GM19438 (cell line): Measurements from ENCODE around the gene DENND1B.

Source experiments
- ATAC-seq: cut with Tn5 transposase; IDR thresholded peaks from one replicate; pipeline ENCODE4 v1.9.1; 2021; ENCODE audit warnings: low read depth; ENCODE audit not compliant: unreplicated experiment

DENND1B gene

GRCh38 chr1:197775282-197776262 is at the start of gene DENND1B:
Gene DENND1B, minus strand, starts transcription at chr1:197775480. Its CDS starts 325 bp downstream, at chr1:197775155.
- peak; percentile 84 for ATAC-seq

DNA sequence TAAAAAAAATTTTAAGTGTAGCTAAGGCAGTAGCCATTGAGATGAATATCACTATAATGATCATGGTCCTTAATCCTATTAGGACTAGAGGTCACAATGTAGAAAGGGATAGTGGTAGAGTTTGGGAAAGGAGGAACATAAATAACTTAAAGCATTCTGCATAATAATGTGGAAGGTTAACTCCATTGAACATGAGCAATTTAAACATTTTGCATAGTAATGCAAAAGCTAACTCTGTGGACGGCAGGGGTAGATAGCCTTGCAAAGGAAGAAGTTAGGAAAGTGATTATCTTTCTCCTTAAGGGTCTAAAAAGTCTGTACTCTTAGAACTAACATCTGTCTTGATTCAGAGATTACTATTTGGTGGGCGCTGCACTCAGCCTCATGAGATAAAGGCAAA is 39.0 kb upstream of the DENND1B start:
- ATAC-seq: no peak

- ATAC-seq: no peak
These were observed 38.5 kb upstream of the DENND1B start for GRCh38 chr1:197813741-197814140.

DNA sequence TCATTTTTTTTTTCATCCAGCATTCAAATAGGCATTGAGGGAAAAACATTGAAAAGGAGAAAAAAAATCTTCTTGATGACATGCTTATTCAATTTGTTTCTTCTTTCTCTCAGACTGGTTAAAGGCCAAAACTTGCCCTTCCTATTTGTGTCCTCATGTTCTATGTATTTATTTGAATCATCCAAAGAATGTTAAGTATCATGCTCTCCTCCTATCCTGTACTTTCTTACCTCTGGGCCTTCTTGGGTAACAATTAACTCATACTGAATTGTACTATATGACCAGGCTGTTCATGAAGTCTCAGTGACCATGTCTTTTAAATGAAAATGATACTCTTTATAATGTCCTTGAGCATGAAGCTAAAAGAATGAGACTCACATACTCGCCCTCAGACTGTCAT is 36.5 kb upstream of the DENND1B start:
- ATAC-seq: no peak

GRCh38 chr1:197810812-197811211 is 35.5 kb upstream of the DENND1B start:
- ATAC-seq: no peak

DNA sequence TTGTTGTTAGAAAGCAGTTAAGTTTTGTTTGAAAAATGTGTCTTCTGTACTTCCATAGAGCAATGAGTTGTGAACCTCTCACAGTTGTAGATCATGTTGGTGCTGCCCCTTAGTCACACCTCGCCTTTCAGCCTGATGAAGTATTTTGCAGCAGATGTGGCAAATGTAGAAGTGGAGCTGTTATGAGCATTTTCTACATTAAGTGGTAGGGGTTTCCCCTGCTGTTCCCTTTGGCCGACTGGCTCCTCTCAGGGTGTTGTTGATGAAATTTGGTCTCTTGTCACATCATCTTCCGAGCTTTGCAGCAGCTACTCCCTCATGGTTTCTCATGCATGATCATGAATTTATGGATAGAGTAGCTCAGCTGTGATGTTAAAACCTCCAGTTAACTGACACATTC is 33.6 kb upstream of the DENND1B start:
- no peak for ATAC-seq

GRCh38 chr1:197807739-197808453 is 32.6 kb upstream of the DENND1B start:
- no peak for ATAC-seq

GRCh38 chr1:197807216-197807615 is 31.9 kb upstream of the DENND1B start:
- ATAC-seq: no peak

GRCh38 chr1:197806718-197807117 is 31.4 kb upstream of the DENND1B start:
- no peak for ATAC-seq

DNA sequence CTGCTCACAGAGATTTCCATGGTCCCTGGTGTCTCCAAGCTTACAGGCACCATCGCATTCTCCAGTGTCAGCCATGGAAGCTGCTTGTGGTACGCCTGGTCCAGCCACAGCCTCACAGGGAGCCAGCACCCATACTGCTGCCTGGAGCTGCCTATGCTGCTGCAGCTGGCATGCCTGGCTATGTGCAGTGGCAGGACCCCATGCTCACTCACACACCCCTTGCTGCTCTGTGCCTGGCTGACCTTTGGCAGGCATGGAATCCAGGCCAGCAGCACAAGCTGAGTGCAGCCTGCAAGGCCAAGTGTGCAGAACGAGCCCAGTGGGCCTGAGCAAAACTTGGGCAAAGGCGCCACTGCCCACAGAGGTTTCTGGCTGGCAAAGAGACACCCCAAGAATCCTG is 26.4 kb upstream of the DENND1B start:
- ATAC-seq: no peak

DNA sequence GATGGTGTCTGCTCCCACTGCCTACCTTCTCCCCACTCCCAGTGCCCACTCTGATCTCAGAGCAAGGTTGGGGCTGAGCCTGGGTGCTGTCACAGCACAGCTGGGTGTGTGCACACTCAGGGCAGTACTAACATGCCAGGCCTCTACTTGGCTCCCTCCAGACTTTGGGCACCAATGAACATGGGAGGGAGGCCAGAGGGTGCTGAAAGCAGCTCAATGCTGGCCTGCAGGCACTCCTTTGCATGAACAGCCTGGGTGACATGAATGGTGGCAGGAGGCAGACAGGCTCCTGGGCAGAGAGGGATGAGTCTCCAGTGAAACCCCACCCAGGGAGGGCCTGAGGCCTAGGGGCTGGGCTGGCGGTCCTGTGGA is 25.8 kb upstream of the DENND1B start:
- ATAC-seq: no peak

DNA sequence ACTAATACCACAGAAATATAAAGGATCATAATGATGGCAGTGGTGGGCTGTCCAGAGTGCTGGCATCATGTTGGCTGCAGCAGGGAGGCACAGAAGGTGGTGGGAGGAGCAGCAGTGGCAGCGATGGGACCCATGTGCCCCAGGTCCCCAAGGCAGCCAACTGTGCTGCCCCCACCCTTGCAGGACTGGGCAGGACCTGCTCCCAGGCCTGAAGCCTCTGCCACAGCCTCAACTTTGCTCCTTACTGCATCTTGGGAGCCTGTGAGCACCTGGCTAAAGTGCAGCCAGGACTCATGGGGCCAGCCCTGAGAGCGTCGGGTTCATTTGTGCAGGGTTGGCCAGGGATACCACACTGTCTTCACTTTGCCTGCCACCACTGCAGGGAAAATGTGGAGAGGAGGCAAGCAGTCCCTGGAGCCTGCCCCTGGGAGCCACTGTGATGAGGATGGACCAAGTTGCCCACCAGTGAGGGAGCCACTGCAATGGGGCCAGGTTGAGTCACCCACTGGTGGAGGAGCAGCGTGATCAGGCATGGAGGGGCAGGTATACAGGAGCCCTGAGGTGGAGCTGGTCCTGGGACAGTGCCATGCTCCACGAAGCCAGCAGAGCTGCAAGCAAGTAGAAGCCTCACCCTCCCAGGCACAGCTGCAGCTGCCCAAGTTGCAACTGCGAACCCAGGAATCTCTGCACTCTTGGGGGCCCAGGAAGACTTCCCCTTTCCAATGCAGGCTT is 25.3 kb upstream of the DENND1B start:
- no peak for ATAC-seq

- no peak for ATAC-seq
These were observed 24.0 kb upstream of the DENND1B start for GRCh38 chr1:197799271-197799670.

DNA sequence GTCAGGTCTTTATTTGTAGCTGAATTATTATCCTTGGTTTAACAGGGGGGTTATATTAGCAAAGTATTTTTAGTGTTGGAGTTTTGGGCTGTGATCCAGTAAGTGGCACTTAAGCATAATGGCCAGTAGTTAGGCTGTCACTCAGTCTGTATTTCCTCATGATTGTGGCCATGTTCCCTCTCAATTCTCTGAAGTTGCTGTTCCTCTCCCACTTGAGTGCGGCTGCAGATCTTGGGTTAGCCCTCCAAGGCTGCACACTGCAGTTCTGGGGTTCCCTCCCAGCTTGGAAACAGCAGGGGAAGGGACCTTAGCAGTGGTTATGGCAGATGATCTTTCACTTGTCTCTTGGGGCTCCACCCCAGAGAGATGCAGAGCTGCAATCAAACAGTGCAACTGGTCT is 23.2 kb upstream of the DENND1B start:
- ATAC-seq: no peak

DNA sequence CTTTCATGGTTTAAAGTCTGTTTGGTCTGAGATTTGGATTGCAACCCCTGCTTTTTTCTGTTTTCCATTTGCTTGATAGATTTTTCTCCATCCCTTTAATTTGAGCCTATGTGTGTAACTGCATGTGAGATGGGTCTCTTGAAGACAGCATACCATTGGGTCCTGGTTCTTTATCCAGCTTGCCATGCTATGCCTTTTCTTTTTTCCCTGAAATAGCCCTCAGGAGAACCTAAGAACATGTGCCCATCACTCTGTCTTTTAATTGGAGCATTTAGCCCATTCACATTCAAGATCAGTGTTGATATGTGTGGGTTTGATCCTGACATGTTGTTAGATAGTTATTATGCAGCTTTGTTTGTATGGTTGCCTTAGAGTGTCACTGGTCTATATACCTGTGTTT is 21.7 kb upstream of the DENND1B start:
- no peak for ATAC-seq

DNA sequence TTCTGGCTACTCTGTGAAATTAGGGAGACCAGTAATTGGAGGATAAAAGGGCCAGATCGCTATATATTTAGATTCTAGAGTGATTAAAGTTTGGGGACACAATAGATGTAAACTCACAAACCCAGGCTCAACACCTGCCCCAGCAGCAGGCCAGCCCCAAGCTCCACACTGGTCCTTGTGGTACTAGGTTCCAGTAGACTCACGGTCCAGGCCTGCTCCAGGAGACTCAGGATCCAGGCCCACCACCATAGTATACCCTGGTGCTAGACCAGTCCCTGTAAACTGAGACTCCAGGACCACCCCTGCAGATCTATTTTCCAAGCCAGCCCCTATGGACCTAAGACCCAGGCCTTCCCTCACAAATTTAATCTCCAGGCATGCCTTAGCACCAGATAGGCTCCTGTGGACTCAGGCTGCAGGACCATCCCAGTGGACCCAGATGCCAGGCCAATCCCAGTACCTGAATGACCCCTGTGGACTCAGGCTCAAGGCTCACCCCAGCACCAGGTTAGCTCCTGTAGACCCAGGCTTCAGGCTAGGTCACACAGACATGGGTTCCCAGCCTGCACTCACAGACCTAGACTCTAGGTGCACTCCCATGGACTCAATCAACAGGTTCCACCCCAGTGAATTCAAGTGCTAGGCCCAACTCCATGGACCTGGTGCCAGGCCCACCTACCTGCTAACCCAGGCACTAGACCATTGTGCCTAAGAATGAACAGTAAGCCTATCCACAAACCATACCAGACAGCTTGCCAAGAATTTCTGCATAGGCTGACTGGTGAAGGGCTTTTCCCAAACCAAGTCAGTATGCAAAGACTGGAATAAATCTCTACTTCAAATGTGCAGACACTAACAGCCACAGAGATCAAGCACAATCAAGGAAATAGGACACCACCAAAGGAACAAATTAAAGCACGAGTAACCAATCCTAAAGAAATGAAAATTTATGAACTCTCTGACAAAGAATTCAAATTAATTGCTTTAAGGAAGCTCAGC is 13.8 kb upstream of the DENND1B start:
- no peak for ATAC-seq

GRCh38 chr1:197787623-197788536 is 12.6 kb upstream of the DENND1B start:
- no peak for ATAC-seq

- ATAC-seq: no peak
These were observed 11.8 kb upstream of the DENND1B start for GRCh38 chr1:197787056-197787455.

- no peak for ATAC-seq
These were observed 11.0 kb upstream of the DENND1B start for GRCh38 chr1:197786280-197786679.
